GM13976 (cell line): Measurements from ENCODE around the gene SFRP2.

Source experiments
- DNase-seq: peaks from one replicate; pipeline ENCODE4 v3.0.0; 2012; ENCODE audit warnings: low spot score
- CTCF ChIP-seq: IDR thresholded peaks from 2 replicates; pipeline ENCODE4 v1.5.1; 2012; ENCODE audit warnings: borderline replicate concordance, mild to moderate bottlenecking; ENCODE audit not compliant: insufficient read depth; ENCODE audit errors: extremely low read depth, missing control alignments, control extremely low read depth
- in situ Hi-C: fragments of 300-500 bp; cut with MboI; formaldehyde crosslinking; loops from one replicate; pipeline ENCODE4 v1.12.0; 2022; ENCODE audit warnings: low sequenced_read_pairs, mixed read lengths, inconsistent platforms; ENCODE audit not compliant: unreplicated experiment

The SFRP2 gene

GRCh38 chr4:153790962-153791551 lies 2.2 kb upstream of the SFRP2 start:
- peak; percentile 60 for DNase-seq
- no peak for TF ChIP-seq CTCF
- in situ Hi-C loops, result loop anchor here (25.0 kb wide), 1 partner anchor 721 kb away; no protein-coding TSS in a partner anchor

- DNase-seq, result no peak
- in situ Hi-C loops, result loop anchor here (25.0 kb wide), 1 partner anchor 722 kb away; no protein-coding TSS in a partner anchor
- TF ChIP-seq CTCF, result no peak
These were observed 1.6 kb upstream of the SFRP2 start for GRCh38 chr4:153790500-153790865.

GRCh38 chr4:153789741-153790499 lies 1.0 kb upstream of the SFRP2 start:
- TF ChIP-seq CTCF, result no peak
- DNase-seq, result peak; percentile 26
- in situ Hi-C loops, result loop anchor here (25.0 kb wide), 1 partner anchor 722 kb away; no protein-coding TSS in a partner anchor

GRCh38 chr4:153788051-153788412 lies 851 bp downstream of the SFRP2 start:
- in situ Hi-C loops, result loop anchor here (25.0 kb wide), 1 partner anchor 724 kb away; no protein-coding TSS in a partner anchor
- no peak for DNase-seq
- TF ChIP-seq CTCF, result no peak

GRCh38 chr4:153787575-153787974 lies 1.3 kb downstream of the SFRP2 start:
- TF ChIP-seq CTCF, result no peak
- DNase-seq, result no peak
- in situ Hi-C loops, result loop anchor here (25.0 kb wide), 1 partner anchor 725 kb away; no protein-coding TSS in a partner anchor

GRCh38 chr4:153787061-153787560 lies 1.8 kb downstream of the SFRP2 start:
- in situ Hi-C loops, result loop anchor here (25.0 kb wide), 1 partner anchor 725 kb away; no protein-coding TSS in a partner anchor

More at GRCh38 chr4:153787061-153787560, 1.8 kb downstream of the SFRP2 start:
- no peak for DNase-seq
- TF ChIP-seq CTCF, result no peak
